Gastrocnemius medialis (tissue), 4 donors: ENCODE data around the gene SSR1. TPM values are rescaled to one million over a fixed set of nuclear protein-coding genes. Genes with fewer than 3 reads are reported as not detected.
"Not testable (repeated sequence)": the region's sequence is repeated elsewhere in the genome, so short reads cannot be mapped to it uniquely, and the experiment has no call there.

Experiments
- ATAC-seq, 2 donors: fragments of 150-250 bp; one replicate each; pipeline ENCODE4 v1.9.1; 2016
- DNase-seq, 2 donors: peaks; one replicate each; pipeline ENCODE4 v3.0.0-alpha.2; 2019
- H3K27ac ChIP-seq, 4 donors: fragments of 200-600 bp; sonication (generic); 1 replicate in 1 of 4; 2 replicates in 3 of 4; pipeline ENCODE4 v1.5.1; 2016 to 2018; ENCODE audit warnings: mild to moderate bottlenecking in 2 of 4, moderate library complexity in 1 of 4
- H3K27me3 ChIP-seq, 3 donors: fragments of 200-600 bp; sonication (generic) in 2 of 3; 1 replicate in 1 of 3; 2 replicates in 2 of 3; pipeline versions ENCODE4 v1.5.1 to v1.6.0; 2016 to 2019; ENCODE audit warnings: mild to moderate bottlenecking in 1 of 3, moderate library complexity in 1 of 3
- H3K36me3 ChIP-seq, 2 donors: fragments of 200-600 bp; sonication (generic) in 1 of 2; one replicate each; pipeline ENCODE4 v1.5.1; 2017 to 2018
- H3K4me1 ChIP-seq, 2 donors: fragments of 200-600 bp; sonication (generic) in 1 of 2; one replicate each; pipeline ENCODE4 v1.5.1; 2016 to 2017; ENCODE audit warnings: mild to moderate bottlenecking in 2 of 2
- H3K4me3 ChIP-seq, 4 donors: fragments of 200-600 bp; sonication (generic) in 3 of 4; 1 replicate in 1 of 4; 2 replicates in 3 of 4; pipeline ENCODE4 v1.5.1; 2016 to 2019; ENCODE audit warnings: mild to moderate bottlenecking in 2 of 4
- H3K9me3 ChIP-seq, 3 donors: fragments of 200-600 bp; sonication (generic) in 2 of 3; 1 replicate in 1 of 3; 2 replicates in 2 of 3; pipeline ENCODE4 v1.5.1; 2016 to 2019
- POLR2A ChIP-seq, 2 donors: fragments of 450-650 bp; IDR thresholded peaks; one replicate each; pipeline ENCODE4 v1.6.1; 2017; ENCODE audit warnings: antibody characterized with exemption in 2 of 2, mild to moderate bottlenecking in 2 of 2, moderate library complexity in 2 of 2
- in situ Hi-C, 4 donors: fragments of 200-750 bp; cut with MboI; loops; one replicate each; pipeline versions ENCODE4 v1.15.0 to v1.8.0; 2017; ENCODE audit warnings: low sequenced_read_pairs in 4 of 4
- intact Hi-C: fragments of 100-400 bp; cut with DNase I; formaldehyde crosslinking; loops from one replicate; pipeline ENCODE4 v1.15.1; 2023; ENCODE audit warnings: low total_unique reads
- total RNA-seq, 4 donors: library from RNA; depleted of rRNA; stranded (reverse); fragments of >200 nt; gene quantifications; one replicate each; pipeline versions ENCODE4 v1.1.0 to v1.2.3, GENCODE V29; 2016
- TF ChIP-seq, protein P1 (sequence below), 5 experiments: fragments of 450-650 bp in 3 of 5; fragments of 200-600 bp in 2 of 5; sonication (generic) in 2 of 5; IDR thresholded peaks in 4 of 5; conservative IDR thresholded peaks in 1 of 5; 1 replicate in 4 of 5; 2 replicates in 1 of 5; pipeline ENCODE4 v1.5.1; 2016 to 2019; ENCODE audit warnings: antibody characterized with exemption in 5 of 5, mild to moderate bottlenecking in 3 of 5, moderate library complexity in 3 of 5

SSR1 gene
- total RNA-seq, 4 donors from 2014 or later: 11.8 to 36.8 (median 18.6) TPM

DNA sequence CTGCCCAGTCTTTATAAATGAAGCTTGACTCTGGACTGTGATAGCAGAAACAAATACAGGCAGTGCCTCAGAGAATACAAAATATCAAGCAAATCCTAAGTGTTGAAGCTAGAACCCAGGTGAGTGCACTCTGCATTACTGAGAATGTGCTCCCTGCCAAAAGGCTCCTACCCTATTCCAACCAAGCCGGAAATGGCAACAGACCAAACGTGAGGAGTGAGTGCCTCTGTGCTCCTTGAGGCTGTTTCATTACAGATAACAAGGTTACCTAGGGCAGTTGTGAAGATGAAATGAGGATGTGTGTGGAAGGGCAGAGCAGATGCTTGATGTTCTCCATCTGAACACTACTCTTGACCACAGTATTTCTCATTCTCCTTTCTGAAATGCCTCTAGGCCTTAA is 29.3 kb downstream of the SSR1 start:
- no peaks in the 10 kb centered on the region for H3K4me1 ChIP-seq
- in situ Hi-C loops (loop anchor here in 2 of 4 donors (25.0 kb wide), 1 partner anchor 329 kb away; no protein-coding TSS in a partner anchor), intact Hi-C loops (no loop called here)
- no peaks in the 10 kb centered on the region for H3K27me3 ChIP-seq
- TF ChIP-seq, protein P1, sequence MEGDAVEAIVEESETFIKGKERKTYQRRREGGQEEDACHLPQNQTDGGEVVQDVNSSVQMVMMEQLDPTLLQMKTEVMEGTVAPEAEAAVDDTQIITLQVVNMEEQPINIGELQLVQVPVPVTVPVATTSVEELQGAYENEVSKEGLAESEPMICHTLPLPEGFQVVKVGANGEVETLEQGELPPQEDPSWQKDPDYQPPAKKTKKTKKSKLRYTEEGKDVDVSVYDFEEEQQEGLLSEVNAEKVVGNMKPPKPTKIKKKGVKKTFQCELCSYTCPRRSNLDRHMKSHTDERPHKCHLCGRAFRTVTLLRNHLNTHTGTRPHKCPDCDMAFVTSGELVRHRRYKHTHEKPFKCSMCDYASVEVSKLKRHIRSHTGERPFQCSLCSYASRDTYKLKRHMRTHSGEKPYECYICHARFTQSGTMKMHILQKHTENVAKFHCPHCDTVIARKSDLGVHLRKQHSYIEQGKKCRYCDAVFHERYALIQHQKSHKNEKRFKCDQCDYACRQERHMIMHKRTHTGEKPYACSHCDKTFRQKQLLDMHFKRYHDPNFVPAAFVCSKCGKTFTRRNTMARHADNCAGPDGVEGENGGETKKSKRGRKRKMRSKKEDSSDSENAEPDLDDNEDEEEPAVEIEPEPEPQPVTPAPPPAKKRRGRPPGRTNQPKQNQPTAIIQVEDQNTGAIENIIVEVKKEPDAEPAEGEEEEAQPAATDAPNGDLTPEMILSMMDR (IDR thresholded peaks at IDR 0.05 in 4 of 5, conservative IDR thresholded peaks at IDR 0.05 in 1 of 5): no peak
- TF ChIP-seq POLR2A (IDR thresholded peaks at IDR 0.05): no peak
- peaks cover 4 to 31% of the 10 kb centered on the region in 2 donors for H3K36me3 ChIP-seq
- H3K9me3 ChIP-seq: no peaks in the 10 kb centered on the region
- no peak overlapping the region for H3K27ac ChIP-seq
- DNase-seq: no peak
- H3K4me3 ChIP-seq: no peak overlapping the region
- ATAC-seq: no peak

DNA sequence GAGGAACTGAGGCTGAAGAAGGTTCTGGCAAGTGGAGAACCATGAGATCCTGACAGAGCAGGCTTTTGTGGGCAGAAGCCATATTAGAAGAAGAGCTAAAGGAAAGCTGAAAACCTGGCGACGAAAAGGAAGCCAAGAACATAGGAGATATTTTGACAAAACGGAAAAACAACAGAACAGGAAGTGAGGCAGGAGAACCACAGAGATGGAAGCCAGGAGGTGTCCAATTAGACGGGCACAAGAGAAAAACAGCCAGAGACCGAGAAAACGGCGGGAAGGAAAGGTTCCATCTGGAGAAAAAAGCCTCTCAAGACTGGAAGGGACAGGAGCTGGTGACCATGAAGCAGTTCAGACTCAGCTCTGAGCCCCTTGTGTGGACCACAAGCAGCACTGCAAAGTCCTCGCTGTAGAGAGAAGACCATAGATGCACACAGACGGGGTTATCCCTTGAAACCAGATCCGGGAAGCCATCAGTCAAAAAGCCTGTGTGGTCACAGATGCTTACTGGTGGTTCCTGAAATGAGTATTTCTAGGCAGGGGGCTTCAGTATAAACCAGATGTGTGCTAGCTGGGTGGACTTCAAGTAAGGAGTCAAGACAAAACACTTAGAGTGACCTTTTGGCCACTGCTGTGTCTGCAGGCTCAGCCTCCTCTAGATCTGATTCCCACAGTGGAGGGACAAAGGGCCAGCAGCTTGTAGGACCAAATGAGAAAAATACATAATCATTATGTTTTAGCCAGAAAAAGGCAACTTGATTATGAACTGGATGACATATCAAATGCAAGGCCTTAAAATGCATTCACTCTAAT is 30.7 kb downstream of the SSR1 start:
- Histone ChIP-seq H3K9me3 (no peaks in the 10 kb centered on the region), H3K36me3 (peaks cover 0 to 17% of the 10 kb centered on the region in 2 donors), H3K27me3 (no peaks in the 10 kb centered on the region), H3K4me3 (no peak overlapping the region), H3K4me1 (no peaks in the 10 kb centered on the region), H3K27ac (no peak overlapping the region)
- intact Hi-C loops (no loop called here), in situ Hi-C loops (loop anchor here in 2 of 4 donors (25.0 kb wide), 1 partner anchor 330 kb away; no protein-coding TSS in a partner anchor)
- TF ChIP-seq, protein P1 (IDR thresholded peaks at IDR 0.05 in 4 of 5, conservative IDR thresholded peaks at IDR 0.05 in 1 of 5): no peak
- TF ChIP-seq POLR2A (IDR thresholded peaks at IDR 0.05): no peak
- no peak for DNase-seq
- no peak for ATAC-seq

DNA sequence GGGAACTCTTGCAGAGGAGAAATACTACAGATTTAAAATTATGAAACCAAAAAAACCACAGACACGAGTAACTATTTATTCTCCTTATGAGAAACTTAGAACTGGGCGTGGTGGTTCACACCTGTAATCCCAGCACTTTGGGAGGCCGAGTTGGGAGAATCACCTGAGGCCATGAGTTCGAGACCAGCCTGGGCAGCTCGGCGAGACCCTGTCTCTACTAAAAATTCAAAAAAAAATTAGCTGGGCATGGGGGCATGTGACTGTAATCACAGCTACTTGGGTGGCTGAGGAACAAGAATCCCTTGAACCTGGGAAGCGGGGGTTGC is 36.8 kb downstream of the SSR1 start:
- no peak overlapping the region for H3K4me3 ChIP-seq
- in situ Hi-C loops (loop anchor here in 3 of 4 donors (5.0 to 25.0 kb wide), 2 partner anchors 336 kb away; no protein-coding TSS in a partner anchor), intact Hi-C loops (loop anchor here (2.0 kb wide), 1 partner anchor 339 kb away; no protein-coding TSS in a partner anchor)
- no peaks in the 10 kb centered on the region for H3K4me1 ChIP-seq
- TF ChIP-seq, protein P1 (IDR thresholded peaks at IDR 0.05 in 4 of 5, conservative IDR thresholded peaks at IDR 0.05 in 1 of 5): no peak
- no peak for TF ChIP-seq POLR2A (IDR thresholded peaks at IDR 0.05)
- no peak for DNase-seq
- no peaks in the 10 kb centered on the region for H3K27me3 ChIP-seq
- H3K36me3 ChIP-seq: no peaks in the 10 kb centered on the region
- no peaks in the 10 kb centered on the region for H3K9me3 ChIP-seq
- H3K27ac ChIP-seq: no peak overlapping the region
- no peak for ATAC-seq

DNA sequence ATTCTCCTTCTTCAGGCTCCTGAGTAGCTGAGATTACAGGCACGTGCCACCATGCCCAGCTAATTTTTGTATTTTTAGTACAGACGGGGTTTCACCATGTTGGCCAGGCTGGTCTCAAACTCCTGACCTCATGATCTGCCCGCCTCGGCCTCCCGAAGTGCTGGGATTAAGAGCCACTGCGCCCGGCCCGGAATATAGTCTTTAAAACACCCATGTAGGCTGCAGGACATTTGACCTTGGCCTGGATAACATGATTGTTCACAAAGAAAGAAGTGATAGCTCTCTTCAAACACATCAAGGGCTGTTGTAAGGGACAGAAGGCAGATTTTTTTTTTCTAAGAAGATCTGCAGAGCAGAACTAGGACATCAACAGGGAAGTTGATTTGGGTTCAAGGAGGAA is 38.5 kb downstream of the SSR1 start:
- H3K4me1 ChIP-seq: not testable (repeated sequence)

DNA sequence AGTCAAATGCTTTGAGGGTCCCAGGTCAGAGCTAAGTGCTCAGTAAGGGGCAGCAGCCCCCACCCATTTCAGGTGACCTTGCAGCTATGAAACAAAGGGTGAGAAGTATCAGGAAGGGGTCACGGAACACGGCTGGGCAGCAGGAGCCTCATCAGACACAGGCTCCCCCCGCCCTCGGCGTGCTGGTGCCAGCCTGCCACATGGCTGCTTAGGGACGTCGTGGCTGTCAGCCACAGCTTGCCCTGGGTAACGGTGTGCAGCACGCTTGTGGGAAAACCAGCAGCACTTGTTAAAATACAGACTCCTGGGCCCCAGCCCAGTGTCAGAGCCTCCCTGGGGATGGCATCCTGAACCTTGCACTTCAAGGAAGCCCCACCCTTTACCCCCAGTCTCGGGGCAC is 39.3 kb downstream of the SSR1 start:
- ATAC-seq: no peak
- Histone ChIP-seq H3K27me3 (no peaks in the 10 kb centered on the region), H3K9me3 (no peaks in the 10 kb centered on the region), H3K36me3 (no peaks in the 10 kb centered on the region), H3K27ac (no peak overlapping the region), H3K4me1 (no peaks in the 10 kb centered on the region), H3K4me3 (no peak overlapping the region)
- no peak for DNase-seq
- TF ChIP-seq POLR2A (IDR thresholded peaks at IDR 0.05): no peak
- TF ChIP-seq, protein P1 (IDR thresholded peaks at IDR 0.05 in 4 of 5, conservative IDR thresholded peaks at IDR 0.05 in 1 of 5): no peak
- in situ Hi-C loops (no loop called here), intact Hi-C loops (no loop called here)

More for the DNA sequence above, 38.5 kb downstream of the SSR1 start:
- intact Hi-C loops, ATAC-seq, DNase-seq, in situ Hi-C loops, H3K9me3 ChIP-seq, H3K27me3 ChIP-seq, H3K36me3 ChIP-seq, H3K4me3 ChIP-seq, H3K27ac ChIP-seq: not testable (repeated sequence)
